Endodermal cell (in vitro differentiated cells): Measurements from ENCODE around the gene F8A2. TPM values are rescaled to one million over a fixed set of nuclear protein-coding genes. Genes with fewer than 3 reads are reported as not detected.

Experiments used
- microRNA-seq: library from miRNA; unstranded; fragments of <30 nt; microRNA quantifications from one replicate; pipeline ENCODE4 v1.2.0, GENCODE V29; 2020; ENCODE audit warnings: borderline microRNAs expressed
- total RNA-seq, 2 donors: library from RNA; stranded (reverse); fragmentation: NEBNext Ultra II Directional in 1 of 2; extraction: Animal tissue kit (Norgen Biotek cat#: 25700) in 1 of 2; gene quantifications; 2 replicates in 1 of 2; 3 replicates in 1 of 2; pipeline ENCODE4 v1.2.1, GENCODE V29; 2021

The F8A2 gene
- total RNA-seq, 2 donors from 2014 or later = not detected

Small RNAs within 50 kb of the gene (microRNA-seq; reads per million reads assigned to microRNA genes)
- not detected for gene MIR1184-2

Other genes with a start within 250 kb of the F8A2 start
- 10 to 100 TPM; 83.5 to 97.0 TPM for gene VBP1, start 165.6 kb upstream of the F8A2 start, total RNA-seq
- 1 to 10 TPM; 3.7 to 5.1 TPM for gene RAB39B, start 117.6 kb upstream of the F8A2 start, total RNA-seq
- gene CLIC2, start 47.5 kb upstream of the F8A2 start, total RNA-seq = 1 to 10 TPM in 1 of 2 donors, under 1 TPM in 1; 0.64 to 1.0 TPM
- gene F8A3, start 76.5 kb downstream of the F8A2 start, total RNA-seq = 1 to 10 TPM in 1 of 2 donors, under 1 TPM in 1; 0.29 to 5.4 TPM
- gene SPRY3, start 230.5 kb downstream of the F8A2 start, total RNA-seq = 1 to 10 TPM; 1.2 to 1.5 TPM
- gene TMLHE, start 230.9 kb downstream of the F8A2 start, total RNA-seq = 10 to 100 TPM; 20.5 to 24.1 TPM